Prostate gland (tissue), 2 donors: ENCODE results near the gene ABHD17B.

ENCODE experiments used
- CTCF ChIP-seq, 4 experiments: fragments of 200-600 bp in 2 of 4; fragments of 450-650 bp in 2 of 4; sonication (generic) in 2 of 4; IDR thresholded peaks; 1 replicate in 3 of 4; 2 replicates in 1 of 4; pipeline ENCODE4 v1.5.1; 2016 to 2019; ENCODE audit warnings: antibody characterized with exemption in 4 of 4, mild to moderate bottlenecking in 2 of 4, moderate library complexity in 2 of 4
- POLR2A ChIP-seq: fragments of 450-650 bp; IDR thresholded peaks from one replicate; pipeline ENCODE4 v1.6.1; 2016; ENCODE audit warnings: antibody characterized with exemption, mild to moderate bottlenecking
- POLR2AphosphoS5 ChIP-seq: sonication (generic); formaldehyde crosslinking; IDR thresholded peaks from one replicate; pipeline ENCODE4 v1.6.1; 2017; ENCODE audit warnings: antibody characterized with exemption

GRCh38 chr9:71909887-71910649, 925 bp downstream of the ABHD17B start:
- TF ChIP-seq POLR2A (no peak), CTCF (IDR thresholded peaks at IDR 0.05) (no peak), POLR2AphosphoS5 (no peak)
